ENCODE results near the gene TRERF1. TPM values are rescaled to one million over a fixed set of nuclear protein-coding genes. Genes with fewer than 3 reads are reported as not detected.

The TRERF1 gene
- total RNA-seq, 1 donor from 2014 or later = 8.3 TPM

DNA sequence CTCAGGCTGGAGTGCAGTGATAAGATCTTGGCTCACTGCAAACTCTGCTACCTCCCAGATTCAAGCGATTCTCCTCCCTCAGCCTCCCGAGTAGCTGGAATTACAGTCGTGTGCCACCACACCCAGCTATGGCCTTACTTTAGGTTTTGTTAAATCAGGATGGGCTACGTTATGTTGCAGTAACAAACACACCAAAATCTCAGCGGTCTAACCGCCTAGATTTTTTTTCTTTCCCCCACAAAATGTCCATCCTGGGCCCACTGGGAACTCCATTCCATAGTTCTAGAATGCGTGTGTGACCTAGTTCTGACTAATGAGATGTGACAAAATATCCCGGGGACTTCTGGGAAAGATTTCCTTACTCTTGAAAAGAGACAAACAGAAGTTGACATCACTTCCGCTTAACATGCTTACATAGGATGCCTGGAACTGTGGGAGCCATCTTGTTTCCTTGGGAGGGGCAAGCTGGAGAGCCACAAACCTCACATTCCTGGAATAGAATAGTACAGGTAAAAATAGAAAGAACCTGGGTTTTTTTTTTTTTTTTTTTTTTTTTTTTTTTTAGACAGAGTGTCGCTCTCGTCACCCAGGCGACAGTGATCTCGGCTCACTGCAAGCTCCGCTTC is 42.3 kb upstream of the TRERF1 start:
- Mint-ChIP-seq H3K4me3 (no peak overlapping the region), H3K4me1 (no peaks in the 10 kb centered on the region), H3K27ac (no peak overlapping the region), H3K27me3 (ENCODE audit: insufficient read depth, low read depth) (no peaks in the 10 kb centered on the region), H3K36me3 (no peaks in the 10 kb centered on the region), H3K9me3 (peaks cover 13% of the 10 kb centered on the region)
- no peak overlapping the region for H2AFZ ChIP-seq (replicated peaks)
- H3K9ac ChIP-seq = no peak overlapping the region
- TF ChIP-seq EZH2 (IDR thresholded peaks at IDR 0.05) (no peak), EZH2phosphoT487 (IDR thresholded peaks at IDR 0.05) (no peak)
- TF ChIP-seq, protein P1, sequence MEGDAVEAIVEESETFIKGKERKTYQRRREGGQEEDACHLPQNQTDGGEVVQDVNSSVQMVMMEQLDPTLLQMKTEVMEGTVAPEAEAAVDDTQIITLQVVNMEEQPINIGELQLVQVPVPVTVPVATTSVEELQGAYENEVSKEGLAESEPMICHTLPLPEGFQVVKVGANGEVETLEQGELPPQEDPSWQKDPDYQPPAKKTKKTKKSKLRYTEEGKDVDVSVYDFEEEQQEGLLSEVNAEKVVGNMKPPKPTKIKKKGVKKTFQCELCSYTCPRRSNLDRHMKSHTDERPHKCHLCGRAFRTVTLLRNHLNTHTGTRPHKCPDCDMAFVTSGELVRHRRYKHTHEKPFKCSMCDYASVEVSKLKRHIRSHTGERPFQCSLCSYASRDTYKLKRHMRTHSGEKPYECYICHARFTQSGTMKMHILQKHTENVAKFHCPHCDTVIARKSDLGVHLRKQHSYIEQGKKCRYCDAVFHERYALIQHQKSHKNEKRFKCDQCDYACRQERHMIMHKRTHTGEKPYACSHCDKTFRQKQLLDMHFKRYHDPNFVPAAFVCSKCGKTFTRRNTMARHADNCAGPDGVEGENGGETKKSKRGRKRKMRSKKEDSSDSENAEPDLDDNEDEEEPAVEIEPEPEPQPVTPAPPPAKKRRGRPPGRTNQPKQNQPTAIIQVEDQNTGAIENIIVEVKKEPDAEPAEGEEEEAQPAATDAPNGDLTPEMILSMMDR (IDR thresholded peaks at IDR 0.05) = no peak
- H4K20me1 ChIP-seq (ENCODE audit: low read depth) = no peaks in the 10 kb centered on the region
- H3K27me3 ChIP-seq = no peaks in the 10 kb centered on the region
- no peak for DNase-seq (ENCODE audit: low spot score)
- no peak overlapping the region for H3K4me2 ChIP-seq
- no peaks in the 10 kb centered on the region for H3K36me3 ChIP-seq
- no peaks in the 10 kb centered on the region for H3K79me2 ChIP-seq (ENCODE audit: low read depth)
- H3F3A ChIP-seq (ENCODE audit: low read depth) = no peaks in the 10 kb centered on the region
- peaks cover 5% of the 10 kb centered on the region for H3K9me3 ChIP-seq (ENCODE audit: low read depth)
- no peak overlapping the region for H3K27ac ChIP-seq
- H3K4me3 ChIP-seq = no peak overlapping the region
- no peaks in the 10 kb centered on the region for H3K4me1 ChIP-seq

DNA sequence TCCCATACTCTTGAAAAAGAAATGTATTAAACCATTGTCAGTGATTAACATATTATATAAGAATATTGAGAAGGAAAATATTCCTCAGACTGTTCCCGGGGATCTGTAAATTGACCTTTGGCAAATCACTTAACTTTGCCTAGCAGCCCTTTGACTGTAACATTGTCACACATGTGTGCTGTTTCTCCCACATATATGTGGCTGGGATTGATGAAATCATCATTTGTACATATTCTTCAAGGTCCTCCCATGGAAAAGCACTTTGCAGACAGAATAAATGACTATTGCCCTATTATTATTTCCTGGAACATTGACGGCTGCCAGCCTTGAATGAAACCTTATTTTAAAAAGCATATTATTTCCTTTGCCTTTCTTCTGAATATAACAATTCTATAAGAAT is 36.4 kb upstream of the TRERF1 start:
- no peak for TF ChIP-seq EZH2phosphoT487 (IDR thresholded peaks at IDR 0.05)
- TF ChIP-seq, protein P1 (IDR thresholded peaks at IDR 0.05) = no peak
- TF ChIP-seq EZH2 (IDR thresholded peaks at IDR 0.05) = no peak
- no peaks in the 10 kb centered on the region for H3K9me3 ChIP-seq (ENCODE audit: low read depth)
- no peak overlapping the region for H2AFZ ChIP-seq (replicated peaks)
- no peak overlapping the region for H3K9ac ChIP-seq
- no peak overlapping the region for H3K4me2 ChIP-seq
- H3F3A ChIP-seq (ENCODE audit: low read depth) = no peaks in the 10 kb centered on the region
- no peaks in the 10 kb centered on the region for H3K36me3 ChIP-seq
- H3K27ac ChIP-seq = no peak overlapping the region
- H3K4me3 ChIP-seq = no peak overlapping the region
- Mint-ChIP-seq H3K27me3 (ENCODE audit: insufficient read depth, low read depth) (no peaks in the 10 kb centered on the region), H3K27ac (no peak overlapping the region), H3K36me3 (no peaks in the 10 kb centered on the region), H3K9me3 (no peaks in the 10 kb centered on the region), H3K4me1 (peaks cover under 1% of the 10 kb centered on the region), H3K4me3 (no peak overlapping the region)
- H3K27me3 ChIP-seq = no peaks in the 10 kb centered on the region
- no peaks in the 10 kb centered on the region for H4K20me1 ChIP-seq (ENCODE audit: low read depth)
- no peaks in the 10 kb centered on the region for H3K79me2 ChIP-seq (ENCODE audit: low read depth)
- no peaks in the 10 kb centered on the region for H3K4me1 ChIP-seq
- no peak for DNase-seq (ENCODE audit: low spot score)

DNA sequence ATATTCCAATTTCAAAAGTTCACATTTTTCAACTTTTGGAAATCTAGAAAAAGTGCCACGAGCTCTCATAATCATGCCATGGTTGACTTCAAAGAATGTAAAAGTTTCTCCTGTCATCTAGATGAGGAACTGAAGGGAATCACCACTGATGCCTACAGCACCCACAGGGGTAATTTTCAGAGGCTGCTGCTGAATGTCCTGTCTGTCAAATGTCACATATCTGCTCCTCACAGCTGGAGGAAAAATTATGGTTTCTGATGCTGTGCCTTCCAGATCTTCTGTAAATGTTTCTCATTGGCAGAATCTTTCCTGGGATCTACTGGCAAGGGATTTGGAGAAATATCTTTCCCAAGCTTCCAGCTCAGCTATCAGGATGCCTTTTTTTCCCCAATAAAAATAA is 32.5 kb upstream of the TRERF1 start:
- H3F3A ChIP-seq (ENCODE audit: low read depth) = no peaks in the 10 kb centered on the region
- Mint-ChIP-seq H3K36me3 (no peaks in the 10 kb centered on the region), H3K9me3 (no peaks in the 10 kb centered on the region), H3K4me3 (no peak overlapping the region), H3K4me1 (peaks cover 17% of the 10 kb centered on the region), H3K27ac (no peak overlapping the region), H3K27me3 (ENCODE audit: insufficient read depth, low read depth) (no peaks in the 10 kb centered on the region)
- no peaks in the 10 kb centered on the region for H3K27me3 ChIP-seq
- H4K20me1 ChIP-seq (ENCODE audit: low read depth) = no peaks in the 10 kb centered on the region
- no peaks in the 10 kb centered on the region for H3K4me1 ChIP-seq
- H3K27ac ChIP-seq = no peak overlapping the region
- no peaks in the 10 kb centered on the region for H3K79me2 ChIP-seq (ENCODE audit: low read depth)
- TF ChIP-seq EZH2 (IDR thresholded peaks at IDR 0.05) = no peak
- TF ChIP-seq, protein P1 (IDR thresholded peaks at IDR 0.05) = no peak
- no peak for TF ChIP-seq EZH2phosphoT487 (IDR thresholded peaks at IDR 0.05)
- no peaks in the 10 kb centered on the region for H3K9me3 ChIP-seq (ENCODE audit: low read depth)
- no peak overlapping the region for H3K4me3 ChIP-seq
- H3K36me3 ChIP-seq = no peaks in the 10 kb centered on the region
- no peak overlapping the region for H3K9ac ChIP-seq
- no peak overlapping the region for H3K4me2 ChIP-seq
- no peak overlapping the region for H2AFZ ChIP-seq (replicated peaks)
- no peak for DNase-seq (ENCODE audit: low spot score)
